Stimulated activated CD8-positive, alpha-beta memory T cell treated with anti-CD3 and anti-CD28 coated beads, Interleukin-4, amount 100 ng/mL, for 4 hours (primary cell): ENCODE data around the gene ASTN2.

Source experiments
- DNase-seq, 2 donors: peaks; one replicate each; pipeline ENCODE4 v3.0.0-alpha.2; 2020; ENCODE audit warnings: low read depth in 2 of 2, low spot score in 1 of 2

ASTN2 gene

DNA sequence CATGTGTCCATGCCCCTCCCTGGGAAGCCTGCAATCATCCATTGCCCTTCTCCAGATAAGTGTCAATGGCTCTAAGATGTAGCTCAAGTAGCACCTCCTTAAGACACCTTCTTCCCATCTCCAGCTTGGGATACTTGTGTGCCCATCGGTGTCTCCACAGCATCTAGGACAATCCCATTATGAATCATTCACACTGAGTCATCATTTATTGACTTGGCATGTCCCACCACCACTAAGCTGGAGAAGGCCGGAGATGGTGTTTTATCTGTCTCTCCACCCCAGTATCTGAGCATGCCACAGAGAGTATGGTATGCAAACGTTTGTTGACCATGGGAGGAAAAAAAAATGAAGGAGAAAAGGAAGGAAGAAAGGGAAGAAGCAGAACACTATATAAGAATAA lies 385.5 kb downstream of the ASTN2 start:
- DNase-seq: no peak

- no peak for DNase-seq
Measured at GRCh38 chr9:117028103-117028858, 386.6 kb downstream of the ASTN2 start.

- DNase-seq: no peak
Measured at GRCh38 chr9:117021906-117022305, 393.0 kb downstream of the ASTN2 start.

DNA sequence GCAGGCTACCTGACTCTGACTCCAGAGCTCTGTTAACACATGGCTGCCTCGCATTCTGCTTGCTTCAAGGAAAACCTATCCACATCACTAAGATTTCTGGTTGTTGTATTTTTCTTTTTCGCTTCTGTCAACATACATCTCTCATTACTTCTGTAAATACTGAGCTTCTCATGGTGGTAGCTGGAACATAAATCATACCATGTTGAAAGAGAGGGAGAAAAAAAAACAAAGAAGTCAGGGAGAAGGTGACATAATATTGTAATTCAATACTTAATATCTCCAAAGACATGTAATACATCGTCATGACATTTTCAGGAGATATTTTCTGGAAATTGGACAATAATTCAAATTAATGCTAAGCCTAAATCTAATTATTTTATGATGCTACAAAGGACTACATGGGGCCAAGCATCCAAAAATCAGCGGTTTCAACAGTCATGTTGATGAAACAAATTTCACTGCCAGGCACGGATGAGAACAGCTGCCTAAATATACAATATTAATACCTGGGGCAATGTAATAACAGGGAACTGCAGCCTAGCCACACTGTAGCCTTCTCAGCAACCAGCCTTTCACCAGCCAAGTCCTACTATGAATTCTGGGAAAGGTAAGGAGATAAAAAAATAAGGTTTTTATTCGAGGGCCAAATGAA lies 395.8 kb downstream of the ASTN2 start:
- DNase-seq: no peak

DNA sequence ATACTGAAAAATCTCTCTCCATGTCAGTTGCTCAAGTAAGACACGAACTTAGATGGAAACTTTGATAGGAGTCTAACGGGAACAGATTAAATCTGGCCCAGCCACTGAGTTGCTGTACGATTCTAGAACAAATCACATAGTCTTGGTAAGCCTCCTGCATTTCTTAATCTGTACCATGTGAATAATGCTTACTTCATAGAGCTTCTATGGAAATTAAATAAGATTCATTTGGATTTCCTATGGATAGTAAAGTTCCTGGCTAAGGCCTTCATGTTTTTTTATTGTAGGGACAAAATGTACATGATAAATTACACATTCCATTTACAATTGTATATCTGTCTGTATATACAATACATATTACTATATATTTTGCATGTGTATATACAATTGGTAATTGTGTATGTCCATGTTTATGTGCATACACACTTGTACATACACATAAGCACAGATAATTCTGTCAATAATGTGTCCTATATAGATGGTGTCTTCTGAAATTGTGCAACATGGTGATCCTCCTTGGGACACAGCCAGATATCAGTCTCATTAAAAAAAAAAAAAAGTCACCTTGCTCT lies 397.4 kb downstream of the ASTN2 start:
- no peak for DNase-seq

- no peak for DNase-seq
Measured at GRCh38 chr9:117014061-117014460, 400.8 kb downstream of the ASTN2 start.

- no peak for DNase-seq
Measured at GRCh38 chr9:117013440-117013995, 401.3 kb downstream of the ASTN2 start.

GRCh38 chr9:117010061-117010460 lies 404.8 kb downstream of the ASTN2 start:
- DNase-seq: no peak

- DNase-seq: no peak
Measured at GRCh38 chr9:117008876-117009275, 406.0 kb downstream of the ASTN2 start.

GRCh38 chr9:117008461-117008860 lies 406.4 kb downstream of the ASTN2 start:
- no peak for DNase-seq

GRCh38 chr9:117002686-117003085 lies 412.2 kb downstream of the ASTN2 start:
- no peak for DNase-seq

- no peak for DNase-seq
Measured at GRCh38 chr9:117000834-117001233, 414.0 kb downstream of the ASTN2 start.

DNA sequence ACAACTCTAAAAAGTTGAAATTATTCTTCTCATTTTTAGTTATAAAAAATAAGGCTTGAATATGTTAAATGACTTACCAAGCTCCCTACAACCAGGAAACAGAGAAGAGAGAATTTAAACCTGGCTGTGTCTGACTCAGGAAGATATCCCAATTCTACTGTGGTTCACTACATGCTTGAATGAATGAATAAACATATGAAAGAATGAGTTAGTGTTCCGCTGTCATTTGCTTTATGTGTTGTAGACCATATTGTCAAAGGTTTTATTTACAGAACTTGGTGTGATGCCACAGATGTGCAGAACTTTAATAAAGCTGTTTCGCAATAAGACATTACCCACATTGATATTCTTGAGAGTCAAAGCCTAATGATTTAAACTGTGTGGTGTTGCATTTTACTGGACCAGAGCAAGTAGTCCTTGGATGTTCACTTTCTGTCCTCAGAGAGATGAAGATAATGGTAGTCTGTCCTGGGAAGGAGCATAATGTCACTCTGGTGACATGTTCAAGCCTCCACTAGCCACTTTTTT lies 414.6 kb downstream of the ASTN2 start:
- DNase-seq: no peak

GRCh38 chr9:116998305-116998704 lies 416.6 kb downstream of the ASTN2 start:
- DNase-seq: no peak

DNA sequence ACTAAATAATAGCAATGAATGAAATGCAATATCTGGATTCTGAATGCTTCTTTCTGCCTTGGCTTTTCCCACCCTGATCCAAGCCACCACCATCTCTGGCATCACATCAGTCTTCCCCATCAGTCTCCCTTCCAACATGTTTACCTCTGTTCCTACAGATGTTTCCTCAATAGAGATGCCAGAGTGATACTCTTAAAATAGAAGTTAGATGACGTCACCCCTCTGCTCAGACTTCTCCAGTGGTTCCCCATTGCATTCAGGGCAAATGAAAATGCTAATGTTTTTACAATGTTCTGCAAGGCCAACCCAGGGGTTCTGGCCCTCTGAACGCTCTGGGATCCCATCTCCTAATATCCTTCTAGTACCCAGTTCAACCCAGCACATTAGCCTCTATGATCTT lies 422.0 kb downstream of the ASTN2 start:
- no peak for DNase-seq

GRCh38 chr9:116991051-116991450 lies 423.8 kb downstream of the ASTN2 start:
- no peak for DNase-seq

GRCh38 chr9:116990592-116990991 lies 424.3 kb downstream of the ASTN2 start:
- no peak for DNase-seq

GRCh38 chr9:116987721-116988485 lies 427.0 kb downstream of the ASTN2 start:
- DNase-seq: no peak

- no peak for DNase-seq
Measured at GRCh38 chr9:116986015-116986414, 428.8 kb downstream of the ASTN2 start.

- no peak for DNase-seq
Measured at GRCh38 chr9:116985596-116985995, 429.3 kb downstream of the ASTN2 start.

DNA sequence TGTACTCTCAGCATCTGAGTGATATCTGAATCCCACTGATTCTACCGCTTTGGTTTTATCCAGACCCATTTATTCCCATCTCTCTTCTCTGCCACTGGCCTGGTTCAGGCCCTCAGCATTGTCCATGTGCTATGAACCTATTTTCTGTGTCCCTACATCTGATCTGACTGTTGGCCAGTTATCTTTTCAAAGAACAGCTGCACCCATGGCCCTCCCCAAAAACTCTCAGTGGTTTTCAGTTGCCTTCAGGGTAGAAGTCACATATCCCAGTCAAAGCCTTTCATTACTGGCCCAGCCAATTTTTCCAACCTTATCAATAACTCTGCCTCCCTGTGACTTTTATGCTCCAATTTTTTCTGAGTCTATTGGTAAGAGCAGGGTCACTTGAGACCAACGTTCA lies 430.7 kb downstream of the ASTN2 start:
- no peak for DNase-seq
